Aorta (tissue), 5 donors: Measurements from ENCODE around the gene MBNL3. TPM values are rescaled to one million over a fixed set of nuclear protein-coding genes. Genes with fewer than 3 reads are reported as not detected.

Experiments used
- ATAC-seq: fragments of 200-7000 bp; cut with Tn5 transposase; one replicate; pipeline ENCODE4 v1.9.1; 2022; ENCODE audit warnings: moderate library complexity; ENCODE audit not compliant: low FRiP score
- DNase-seq, 2 donors: peaks; one replicate each; pipeline ENCODE4 v3.0.0-alpha.2; 2020
- H3K27ac ChIP-seq, 2 donors: one replicate each; pipeline ENCODE4 v1.5.1; 2013; ENCODE audit warnings: low read length in 2 of 2, mild to moderate bottlenecking in 2 of 2, moderate library complexity in 2 of 2, control low read depth in 1 of 2, inconsistent platforms in 1 of 2, low read depth in 1 of 2
- H3K27me3 ChIP-seq, 2 donors: one replicate each; pipeline ENCODE4 v1.6.1; 2013; ENCODE audit warnings: control low read depth in 1 of 2, low read length in 1 of 2, mild to moderate bottlenecking in 1 of 2, moderate library complexity in 1 of 2; ENCODE audit not compliant: insufficient read depth in 2 of 2, control insufficient read depth in 1 of 2
- H3K36me3 ChIP-seq, 2 donors: one replicate each; pipeline ENCODE4 v1.6.1; 2013; ENCODE audit warnings: control low read depth in 1 of 2, low read length in 1 of 2, mild to moderate bottlenecking in 1 of 2; ENCODE audit not compliant: insufficient read depth in 2 of 2, control insufficient read depth in 1 of 2
- H3K4me1 ChIP-seq, 2 donors: one replicate each; pipeline ENCODE4 v1.6.1; 2013; ENCODE audit warnings: low read length in 2 of 2, control low read depth in 1 of 2, mild to moderate bottlenecking in 1 of 2, moderate library complexity in 1 of 2; ENCODE audit not compliant: insufficient read depth in 2 of 2, control insufficient read depth in 1 of 2
- H3K4me3 ChIP-seq, 2 donors: one replicate each; pipeline ENCODE4 v1.5.1; 2013; ENCODE audit warnings: low read length in 2 of 2, control low read depth in 1 of 2, mild to moderate bottlenecking in 1 of 2
- H3K9me3 ChIP-seq: one replicate; pipeline ENCODE4 v1.6.1; 2013; ENCODE audit warnings: mild to moderate bottlenecking, low read length; ENCODE audit not compliant: control insufficient read depth
- WGBS, 2 donors: extraction: QIAGEN DNeasy Blood & Tissue Kit; methylation state at CpG; one replicate each; pipeline ENCODE4 v1.1.7; 2013; 5-methylcytosine and 5-hydroxymethylcytosine counted together
- intact Hi-C, 2 donors: fragments of 100-400 bp; cut with DNase I; formaldehyde crosslinking; loops; one replicate each; pipeline versions ENCODE4 v1.14.2 to v1.15.0; 2022
- polyA plus RNA-seq, 2 donors: library from polyadenylated mRNA; stranded (reverse); fragments of 200-250 nt; gene quantifications; one replicate each; pipeline ENCODE4 v1.2.3, GENCODE V29; 2013
- total RNA-seq, 2 donors: library from RNA; stranded (reverse); fragmentation: NEBNext Ultra II Directional; extraction: Animal tissue kit (Norgen Biotek cat#: 25700); gene quantifications; one replicate each; pipeline ENCODE4 v1.2.1, GENCODE V29; 2021
- donor health status: healthy with polysubstance abuse.
- donor health status: Bipolar disorder and iron deficiency.
- donor health status: DM: no; HTN: no; CAD: no.
- donor health status: DM: no; HTN: no; CAD: no.
- donor health status: DM: yes; HTN: yes; CAD: no.

Gene MBNL3
- total and polyA plus RNA-seq, 4 donors = 0.31 to 11.7 (median 4.0) TPM

DNA sequence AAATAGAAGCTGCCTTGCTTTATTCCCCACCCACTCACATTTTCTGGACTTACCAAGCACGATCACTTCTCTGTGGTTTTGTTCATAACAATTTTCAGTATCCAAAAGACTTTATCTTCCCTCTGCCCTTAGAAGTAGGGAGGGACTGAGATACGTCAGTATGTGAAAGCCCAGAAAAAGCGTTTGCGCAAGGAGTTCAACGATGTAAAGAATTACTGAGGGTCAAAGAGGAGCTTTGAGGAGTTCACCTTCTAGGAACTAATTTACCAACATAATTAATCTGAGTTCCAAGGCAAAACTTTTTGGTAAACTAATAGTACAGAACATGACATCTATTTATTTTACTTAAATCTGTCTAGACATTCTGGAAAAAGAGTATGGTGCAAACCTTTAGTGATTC lies 84.6 kb downstream of the MBNL3 start:
- no peaks in the 10 kb centered on the region for H3K27me3 ChIP-seq
- no peaks in the 10 kb centered on the region for H3K36me3 ChIP-seq
- ATAC-seq = no peak
- DNase-seq = no peak
- H3K4me3 ChIP-seq = no peak overlapping the region
- no peak overlapping the region for H3K27ac ChIP-seq
- 78 to 95% methylated on average over 5 of the region's 5 CpGs for WGBS, 2 donors
- intact Hi-C loops = no loop called here
- no peaks in the 10 kb centered on the region for H3K4me1 ChIP-seq
- no peaks in the 10 kb centered on the region for H3K9me3 ChIP-seq

DNA sequence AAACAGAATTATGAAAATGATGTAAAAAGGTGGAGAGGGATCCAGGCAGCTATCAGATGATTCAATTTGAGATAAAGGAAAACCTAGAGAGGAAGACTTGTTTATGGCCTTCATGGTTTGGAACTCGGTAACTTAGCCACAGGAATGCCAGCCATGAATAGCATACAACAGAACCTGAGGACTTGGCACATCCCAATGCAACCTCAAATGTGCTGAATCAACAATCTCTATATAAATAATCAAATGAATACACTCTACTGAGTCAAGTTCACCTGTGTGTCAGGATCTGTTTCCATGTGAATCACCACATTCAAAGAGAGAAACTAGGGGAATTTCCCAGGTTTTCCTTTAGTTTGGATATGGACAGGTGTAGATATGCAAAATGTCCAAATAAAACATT lies 86.9 kb downstream of the MBNL3 start:
- Histone ChIP-seq H3K9me3 (no peaks in the 10 kb centered on the region), H3K4me1 (no peaks in the 10 kb centered on the region), H3K27me3 (no peaks in the 10 kb centered on the region), H3K36me3 (no peaks in the 10 kb centered on the region), H3K27ac (no peak overlapping the region), H3K4me3 (no peak overlapping the region)
- intact Hi-C loops = no loop called here
- no peak for ATAC-seq
- DNase-seq = no peak
- 67 to 89% methylated on average over 1 of the region's 1 CpG for WGBS, 2 donors

GRCh38 chrX:132400706-132401105 lies 88.1 kb downstream of the MBNL3 start:
- ATAC-seq (no peak), DNase-seq (no peak)
- Histone ChIP-seq H3K4me3 (no peak overlapping the region), H3K9me3 (no peaks in the 10 kb centered on the region), H3K27ac (no peak overlapping the region), H3K27me3 (no peaks in the 10 kb centered on the region), H3K36me3 (no peaks in the 10 kb centered on the region), H3K4me1 (peaks cover 0 to under 1% of the 10 kb centered on the region in 2 donors)
- intact Hi-C loops = no loop called here
- 87 to 92% methylated on average over 1 of the region's 1 CpG for WGBS, 2 donors

DNA sequence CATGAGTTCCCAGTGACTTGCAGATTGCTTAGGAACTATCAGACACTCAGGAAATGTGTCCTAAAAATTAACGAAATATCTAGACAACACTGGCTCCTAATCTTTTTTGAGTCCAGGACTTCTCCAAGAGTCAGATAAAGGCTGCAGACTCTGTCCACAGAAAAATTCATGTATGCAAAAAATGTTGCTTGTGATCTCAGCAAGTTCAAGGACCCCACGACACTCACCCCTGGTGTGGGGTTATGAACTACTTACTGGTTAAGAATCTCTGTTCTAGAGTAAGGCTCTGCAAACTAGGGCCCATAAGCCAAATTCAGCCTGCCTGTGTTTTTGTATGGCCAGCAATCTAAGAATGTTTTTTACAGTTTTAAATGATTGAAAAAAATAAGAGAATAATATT lies 93.2 kb downstream of the MBNL3 start:
- Histone ChIP-seq H3K9me3 (no peaks in the 10 kb centered on the region), H3K4me1 (peaks cover 0 to 4% of the 10 kb centered on the region in 2 donors), H3K36me3 (no peaks in the 10 kb centered on the region), H3K27ac (no peak overlapping the region), H3K4me3 (no peak overlapping the region), H3K27me3 (no peaks in the 10 kb centered on the region)
- ATAC-seq (no peak), DNase-seq (no peak)
- 47 to 54% methylated on average over 2 of the region's 2 CpGs for WGBS, 2 donors
- intact Hi-C loops = no loop called here

- intact Hi-C loops = no loop called here
- H3K27me3 ChIP-seq = no peaks in the 10 kb centered on the region
- no peaks in the 10 kb centered on the region for H3K9me3 ChIP-seq
- ATAC-seq (no peak), DNase-seq (no peak)
- no peak overlapping the region for H3K27ac ChIP-seq
- no peaks in the 10 kb centered on the region for H3K36me3 ChIP-seq
- H3K4me3 ChIP-seq = no peak overlapping the region
- peaks cover 0 to 4% of the 10 kb centered on the region in 2 donors for H3K4me1 ChIP-seq
- 40 to 75% methylated on average over 1 of the region's 1 CpG for WGBS, 2 donors
Observed at GRCh38 chrX:132395026-132395425, 93.8 kb downstream of the MBNL3 start.

DNA sequence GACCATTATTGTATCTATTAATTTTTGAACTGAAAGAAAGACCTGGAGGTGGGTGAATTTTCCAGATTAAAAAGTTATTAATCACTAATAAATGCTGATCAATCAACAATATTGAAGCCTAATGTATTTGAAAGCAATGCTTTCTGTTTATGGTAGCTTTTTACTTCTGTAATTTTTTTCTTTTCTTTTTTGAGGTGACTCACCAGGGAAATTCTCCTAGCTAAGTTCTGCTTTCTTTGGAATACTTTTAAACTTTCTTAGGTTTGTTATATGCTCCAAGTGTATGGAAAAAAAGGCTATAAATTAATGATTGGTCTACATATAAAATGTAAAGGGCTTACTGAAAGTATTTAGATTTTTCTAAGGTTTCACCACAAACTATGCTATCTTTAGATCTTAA lies 94.2 kb downstream of the MBNL3 start:
- ATAC-seq (no peak), DNase-seq (no peak)
- H3K4me3 ChIP-seq = no peak overlapping the region
- peaks cover 0 to 4% of the 10 kb centered on the region in 2 donors for H3K4me1 ChIP-seq
- H3K27me3 ChIP-seq = no peaks in the 10 kb centered on the region
- no peak overlapping the region for H3K27ac ChIP-seq
- H3K36me3 ChIP-seq = no peaks in the 10 kb centered on the region
- H3K9me3 ChIP-seq = no peaks in the 10 kb centered on the region
- intact Hi-C loops = no loop called here

GRCh38 chrX:132393992-132394391 lies 94.8 kb downstream of the MBNL3 start:
- Histone ChIP-seq H3K4me1 (peaks cover 0 to 4% of the 10 kb centered on the region in 2 donors), H3K27me3 (no peaks in the 10 kb centered on the region), H3K4me3 (no peak overlapping the region), H3K9me3 (no peaks in the 10 kb centered on the region), H3K36me3 (no peaks in the 10 kb centered on the region), H3K27ac (no peak overlapping the region)
- no peak for ATAC-seq
- intact Hi-C loops = no loop called here
- 63% methylated on average over 4 of the region's 4 CpGs for WGBS, 2 donors
- no peak for DNase-seq

- no peaks in the 10 kb centered on the region for H3K36me3 ChIP-seq
- DNase-seq = no peak
- H3K4me1 ChIP-seq = peaks cover 0 to 4% of the 10 kb centered on the region in 2 donors
- H3K4me3 ChIP-seq = no peak overlapping the region
- H3K9me3 ChIP-seq = no peaks in the 10 kb centered on the region
- WGBS, 2 donors = 64 to 96% methylated on average over 1 of the region's 1 CpG
- no peaks in the 10 kb centered on the region for H3K27me3 ChIP-seq
- intact Hi-C loops = no loop called here
- no peak overlapping the region for H3K27ac ChIP-seq
- no peak for ATAC-seq
Observed at GRCh38 chrX:132393485-132393884, 95.4 kb downstream of the MBNL3 start.

DNA sequence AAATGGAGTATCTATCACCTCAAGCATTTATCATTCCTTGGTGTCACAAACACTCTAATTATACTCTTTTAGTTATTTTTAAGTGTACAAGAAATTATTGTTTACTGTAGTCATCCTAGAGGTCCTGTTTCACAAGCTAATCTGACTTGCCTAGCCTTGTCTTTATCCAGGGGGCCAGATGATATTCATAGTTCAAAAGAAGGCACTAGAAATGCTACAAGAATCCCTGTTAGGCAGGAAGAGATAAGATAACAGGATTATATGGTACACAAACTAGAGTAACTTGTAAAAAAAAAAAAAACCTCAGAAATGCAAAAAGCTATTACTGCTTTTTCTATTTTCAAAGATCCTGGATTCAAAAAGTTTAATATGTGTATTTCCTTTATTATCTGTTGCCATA lies 95.8 kb downstream of the MBNL3 start:
- H3K27ac ChIP-seq = no peak overlapping the region
- H3K27me3 ChIP-seq = no peaks in the 10 kb centered on the region
- intact Hi-C loops = no loop called here
- no peak overlapping the region for H3K4me3 ChIP-seq
- DNase-seq (no peak), ATAC-seq (no peak)
- H3K36me3 ChIP-seq = no peaks in the 10 kb centered on the region
- no peaks in the 10 kb centered on the region for H3K9me3 ChIP-seq
- H3K4me1 ChIP-seq = peaks cover 0 to 4% of the 10 kb centered on the region in 2 donors
